Progenitor cell of endocrine pancreas (in vitro differentiated cells): Measurements from ENCODE around the gene ADAM12. TPM values are rescaled to one million over a fixed set of nuclear protein-coding genes. Genes with fewer than 3 reads are reported as not detected.

ENCODE experiments used
- DNase-seq: peaks from one replicate; pipeline ENCODE4 v3.0.0; 2021; ENCODE audit warnings: low spot score; ENCODE audit not compliant: unreplicated experiment
- H3K27ac Mint-ChIP-seq: 2 replicates; pipeline ENCODE4 v1.8.0; 2021; ENCODE audit warnings: mild to moderate bottlenecking, moderate library complexity, mixed read lengths
- H3K27me3 Mint-ChIP-seq: 2 replicates; pipeline ENCODE4 v1.8.0; 2021; ENCODE audit warnings: mixed read lengths
- H3K36me3 Mint-ChIP-seq: 2 replicates; pipeline ENCODE4 v1.8.0; 2022; ENCODE audit warnings: mixed read lengths; ENCODE audit not compliant: insufficient read depth
- H3K4me1 Mint-ChIP-seq: 2 replicates; pipeline ENCODE4 v1.8.0; 2021; ENCODE audit warnings: low read depth, mixed read lengths
- H3K4me3 Mint-ChIP-seq: 2 replicates; pipeline ENCODE4 v1.8.0; 2021; ENCODE audit warnings: low read depth, mild to moderate bottlenecking, moderate library complexity, mixed read lengths
- H3K9me3 Mint-ChIP-seq: 2 replicates; pipeline ENCODE4 v1.8.0; 2021; ENCODE audit warnings: low read depth, mixed read lengths
- CTCF ChIP-seq: fragments of 200-600 bp; sonication (generic); IDR thresholded peaks from one replicate; pipeline ENCODE4 v1.5.0; 2021; ENCODE audit warnings: antibody characterized with exemption, mild to moderate bottlenecking; ENCODE audit not compliant: unreplicated experiment
- long read RNA-seq: library from polyadenylated mRNA; unstranded; transcript quantifications from one replicate; pipeline ENCODE4 v2.0.0, GENCODE V29; 2020
- total RNA-seq: library from RNA; stranded (reverse); gene quantifications from 2 replicates; pipeline ENCODE4 v1.2.1, GENCODE V29; 2021

Gene ADAM12, protein sequence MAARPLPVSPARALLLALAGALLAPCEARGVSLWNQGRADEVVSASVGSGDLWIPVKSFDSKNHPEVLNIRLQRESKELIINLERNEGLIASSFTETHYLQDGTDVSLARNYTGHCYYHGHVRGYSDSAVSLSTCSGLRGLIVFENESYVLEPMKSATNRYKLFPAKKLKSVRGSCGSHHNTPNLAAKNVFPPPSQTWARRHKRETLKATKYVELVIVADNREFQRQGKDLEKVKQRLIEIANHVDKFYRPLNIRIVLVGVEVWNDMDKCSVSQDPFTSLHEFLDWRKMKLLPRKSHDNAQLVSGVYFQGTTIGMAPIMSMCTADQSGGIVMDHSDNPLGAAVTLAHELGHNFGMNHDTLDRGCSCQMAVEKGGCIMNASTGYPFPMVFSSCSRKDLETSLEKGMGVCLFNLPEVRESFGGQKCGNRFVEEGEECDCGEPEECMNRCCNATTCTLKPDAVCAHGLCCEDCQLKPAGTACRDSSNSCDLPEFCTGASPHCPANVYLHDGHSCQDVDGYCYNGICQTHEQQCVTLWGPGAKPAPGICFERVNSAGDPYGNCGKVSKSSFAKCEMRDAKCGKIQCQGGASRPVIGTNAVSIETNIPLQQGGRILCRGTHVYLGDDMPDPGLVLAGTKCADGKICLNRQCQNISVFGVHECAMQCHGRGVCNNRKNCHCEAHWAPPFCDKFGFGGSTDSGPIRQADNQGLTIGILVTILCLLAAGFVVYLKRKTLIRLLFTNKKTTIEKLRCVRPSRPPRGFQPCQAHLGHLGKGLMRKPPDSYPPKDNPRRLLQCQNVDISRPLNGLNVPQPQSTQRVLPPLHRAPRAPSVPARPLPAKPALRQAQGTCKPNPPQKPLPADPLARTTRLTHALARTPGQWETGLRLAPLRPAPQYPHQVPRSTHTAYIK
- 1.8 and 5.2 TPM in 2 replicates for total RNA-seq
- long read RNA-seq, partial matches to known transcripts, result 0 of 4 reads
- long read RNA-seq, other reads (novel, unspliced or antisense), result 4 of 4 reads

DNA sequence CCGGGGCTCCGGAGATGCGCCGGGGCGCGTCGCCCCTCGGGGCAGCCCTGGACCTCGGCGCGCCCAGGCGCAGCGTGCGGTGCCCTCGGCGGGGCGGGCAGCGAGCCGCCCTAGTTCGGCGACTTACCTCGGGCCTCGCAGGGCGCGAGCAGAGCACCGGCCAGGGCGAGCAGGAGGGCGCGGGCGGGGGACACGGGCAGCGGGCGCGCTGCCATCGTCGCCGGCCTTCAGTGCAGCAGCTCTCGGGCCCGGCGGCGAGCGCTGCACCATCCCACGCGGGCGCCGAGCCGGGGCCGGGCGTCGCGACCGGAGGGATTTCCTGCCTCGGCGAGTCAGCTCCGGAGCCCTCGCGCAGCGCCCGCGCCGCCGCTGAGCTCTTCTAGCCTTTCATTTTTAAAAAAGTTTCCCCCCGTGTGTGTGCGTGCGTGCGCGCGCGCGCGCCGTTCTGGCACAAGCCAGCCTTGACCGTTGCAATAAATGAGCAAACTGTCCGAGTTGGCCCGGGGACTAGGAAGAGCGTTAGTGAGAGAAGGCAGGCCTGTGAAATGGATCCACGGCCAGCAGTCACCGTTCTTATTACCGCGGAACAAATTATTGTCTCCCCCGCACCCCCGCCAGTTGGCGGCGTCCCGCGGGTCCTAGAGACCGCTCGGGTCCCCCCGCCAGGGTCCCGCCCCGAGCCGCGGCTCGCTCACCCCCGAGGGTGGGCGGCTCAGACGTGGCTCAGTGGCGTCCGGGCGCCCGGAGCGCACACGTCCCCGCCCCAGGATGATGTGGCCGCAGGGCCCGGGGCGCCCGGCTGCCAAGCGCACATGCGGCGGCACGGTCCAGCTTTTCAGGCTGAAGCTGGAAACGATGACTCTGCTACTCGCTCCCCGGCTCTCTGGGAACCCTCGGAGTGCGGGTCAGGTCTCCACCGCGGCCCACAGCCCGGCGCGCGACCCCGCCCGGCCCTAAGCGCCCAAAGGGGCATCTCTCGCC, at the start of gene ADAM12:
TSS of gene ADAM12 (minus strand) at position 547 of the 981 bp plus-strand sequence. CDS start at position 215, 332 bp downstream.
- TF ChIP-seq CTCF, result no peak
- peaks cover 9% of the 10 kb centered on the region for H3K4me1 Mint-ChIP-seq
- no peak for DNase-seq
- no peaks in the 10 kb centered on the region for H3K36me3 Mint-ChIP-seq
- H3K4me3 Mint-ChIP-seq, result peak within 1 kb of the TSS; percentile 74
- no peak within 1 kb of the TSS for H3K27ac Mint-ChIP-seq
- peaks cover 71% of the 10 kb centered on the region for H3K27me3 Mint-ChIP-seq
- H3K9me3 Mint-ChIP-seq, result no peaks in the 10 kb centered on the region

DNA sequence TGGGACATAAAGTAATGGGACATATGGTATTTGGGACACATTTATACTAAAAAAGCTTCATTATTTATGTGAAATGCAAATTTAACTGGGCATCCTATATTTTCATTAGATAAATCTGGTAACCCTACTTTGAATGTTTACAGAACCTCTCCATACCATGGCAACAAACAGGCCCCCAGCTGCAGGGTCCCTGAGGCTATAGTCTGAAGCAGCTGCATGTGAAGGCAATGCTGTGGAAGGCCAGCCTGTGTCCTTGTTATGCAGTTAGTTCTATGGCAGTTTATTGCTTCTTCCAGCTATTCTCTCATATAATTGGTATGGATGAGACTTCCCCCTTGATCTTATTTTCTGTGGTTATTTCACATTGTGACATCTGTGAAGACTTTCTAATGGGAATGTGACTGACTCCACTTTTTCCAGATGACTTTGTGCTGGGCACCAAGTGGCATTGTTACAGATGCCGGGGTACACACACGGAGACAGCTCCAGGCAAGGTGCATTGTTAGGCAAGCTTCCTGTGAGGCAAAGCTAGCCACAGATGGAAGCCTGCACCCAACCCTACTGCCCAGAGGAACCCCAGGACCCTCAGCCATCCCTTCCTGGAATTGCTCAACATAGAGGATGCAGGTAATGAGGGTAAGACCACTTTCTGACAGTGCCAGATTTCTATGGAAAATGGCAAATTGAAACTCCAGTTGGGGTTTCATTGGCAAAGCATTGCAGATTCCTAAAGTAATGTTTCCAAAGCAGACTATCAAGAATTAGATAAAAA, 49.5 kb upstream of the ADAM12 start:
- peaks cover 7% of the 10 kb centered on the region for H3K9me3 Mint-ChIP-seq
- no peak overlapping the region for H3K4me3 Mint-ChIP-seq
- no peak for DNase-seq
- TF ChIP-seq CTCF, result no peak
- peaks cover 3% of the 10 kb centered on the region for H3K4me1 Mint-ChIP-seq
- H3K27me3 Mint-ChIP-seq, result peaks cover 41% of the 10 kb centered on the region
- H3K36me3 Mint-ChIP-seq, result no peaks in the 10 kb centered on the region
- H3K27ac Mint-ChIP-seq, result no peak overlapping the region

- H3K27ac Mint-ChIP-seq, result no peak overlapping the region
- peaks cover 64% of the 10 kb centered on the region for H3K27me3 Mint-ChIP-seq
- H3K4me1 Mint-ChIP-seq, result peaks cover 3% of the 10 kb centered on the region
- DNase-seq, result no peak
- H3K36me3 Mint-ChIP-seq, result no peaks in the 10 kb centered on the region
- H3K4me3 Mint-ChIP-seq, result no peak overlapping the region
- H3K9me3 Mint-ChIP-seq, result peaks cover under 1% of the 10 kb centered on the region
- TF ChIP-seq CTCF, result no peak
Observed at GRCh38 chr10:126434235-126434634, 46.0 kb upstream of the ADAM12 start.

GRCh38 chr10:126433351-126433750, 45.1 kb upstream of the ADAM12 start:
- Mint-ChIP-seq H3K27me3 (peaks cover 68% of the 10 kb centered on the region), H3K4me1 (peaks cover 3% of the 10 kb centered on the region), H3K9me3 (no peaks in the 10 kb centered on the region), H3K27ac (no peak overlapping the region), H3K4me3 (no peak overlapping the region), H3K36me3 (no peaks in the 10 kb centered on the region)
- no peak for TF ChIP-seq CTCF
- DNase-seq, result no peak
